H1 (cell line): Measurements from ENCODE around the gene ZNF30. TPM values are rescaled to one million over a fixed set of nuclear protein-coding genes. Genes with fewer than 3 reads are reported as not detected.

Source experiments
- CTCF ChIA-PET: fragments of 300-600 bp; sonication (Branson Sonifier 250); formaldehyde crosslinking; loops from one replicate; lab custom pipeline; 2021; ENCODE audit not compliant: partially characterized antibody; lab: Charles Lee
- POLR2A ChIA-PET: fragments of 300-600 bp; sonication (Branson Sonifier 250); formaldehyde crosslinking; loops from one replicate; lab custom pipeline; 2021; ENCODE audit warnings: inconsistent platforms; ENCODE audit not compliant: partially characterized antibody; lab: Charles Lee
- DNase-seq, 2 experiments: peaks; one replicate each; pipeline versions ENCODE4 v3.0.0 to v3.0.0-alpha.2; 2010 to 2022; ENCODE audit warnings: low spot score in 2 of 2, low read depth in 1 of 2, mixed read lengths in 1 of 2
- FAIRE-seq: peaks from 2 replicates; lab custom pipeline; 2011; peaks lifted over from hg19 to GRCh38; lab: Jason Lieb, UNC
- H2AFZ ChIP-seq: 2 replicates; pipeline ENCODE4 v1.8.1; 2012; ENCODE audit warnings: low read length, inconsistent platforms
- H2AK5ac ChIP-seq: 2 replicates; pipeline ENCODE4 v1.6.1; 2013; ENCODE audit warnings: low read depth, low read length
- H2BK120ac ChIP-seq: replicated peaks from 2 replicates; pipeline ENCODE3; 2013; ENCODE audit warnings: low read depth, low read length, inconsistent platforms
- H2BK12ac ChIP-seq: 2 replicates; pipeline ENCODE4 v1.6.1; 2013; ENCODE audit warnings: low read depth, low read length
- H2BK15ac ChIP-seq: 2 replicates; pipeline ENCODE4 v1.6.1; 2013; ENCODE audit warnings: low read length
- H2BK20ac ChIP-seq: 2 replicates; pipeline ENCODE4 v1.6.1; 2013; ENCODE audit warnings: low read length
- H2BK5ac ChIP-seq: 2 replicates; pipeline ENCODE4 v1.6.1; 2013; ENCODE audit warnings: low read depth, low read length
- H3K14ac ChIP-seq: 2 replicates; pipeline ENCODE4 v1.6.1; 2013; ENCODE audit warnings: inconsistent platforms; ENCODE audit not compliant: insufficient read length
- H3K18ac ChIP-seq: 2 replicates; pipeline ENCODE4 v1.6.1; 2013; ENCODE audit warnings: low read length; ENCODE audit errors: extremely low read depth
- H3K23ac ChIP-seq: 2 replicates; pipeline ENCODE4 v1.6.1; 2013; ENCODE audit warnings: inconsistent platforms; ENCODE audit not compliant: insufficient read length
- H3K23me2 ChIP-seq: 2 replicates; pipeline ENCODE4 v1.6.1; 2013; ENCODE audit warnings: low read depth, low read length
- H3K27ac ChIP-seq: 2 replicates; pipeline ENCODE4 v1.6.1; 2011; ENCODE audit warnings: low read depth, low read length, inconsistent platforms
- H3K27me3 ChIP-seq, 4 experiments: replicated peaks in 1 of 4; 1 replicate in 1 of 4; 2 replicates in 3 of 4; pipeline versions ENCODE4 v1.6.1 to v1.8.1; 2011 to 2013; ENCODE audit warnings: low read length in 3 of 4, mild to moderate bottlenecking in 3 of 4, inconsistent platforms in 2 of 4, mixed read lengths in 2 of 4, moderate library complexity in 1 of 4; ENCODE audit not compliant: control insufficient read depth in 3 of 4, insufficient read depth in 3 of 4; ENCODE audit errors: extremely low read depth in 1 of 4
- H3K36me3 ChIP-seq, 4 experiments: 2 replicates each; pipeline versions ENCODE4 v1.6.1 to v1.8.1; 2011 to 2013; ENCODE audit warnings: mild to moderate bottlenecking in 4 of 4, low read length in 3 of 4, moderate library complexity in 2 of 4, control low read depth in 1 of 4, inconsistent platforms in 1 of 4; ENCODE audit not compliant: insufficient read depth in 4 of 4, control insufficient read depth in 2 of 4
- H3K4ac ChIP-seq: replicated peaks from 2 replicates; pipeline ENCODE3; 2013; ENCODE audit warnings: low read length, low read depth, mixed read lengths, inconsistent platforms; ENCODE audit not compliant: insufficient read length
- H3K4me1 ChIP-seq, 4 experiments: replicated peaks in 1 of 4; 1 replicate in 1 of 4; 2 replicates in 3 of 4; pipeline versions ENCODE4 v1.6.1 to v1.8.1; 2011 to 2013; ENCODE audit warnings: low read length in 3 of 4, inconsistent platforms in 2 of 4, mixed read lengths in 1 of 4; ENCODE audit not compliant: insufficient read depth in 4 of 4, control insufficient read depth in 3 of 4
- H3K4me2 ChIP-seq, 2 experiments: 2 replicates each; pipeline versions ENCODE4 v1.6.1 to v1.8.1; 2011 to 2013; ENCODE audit warnings: low read depth in 2 of 2, low read length in 2 of 2, control low read depth in 1 of 2, inconsistent platforms in 1 of 2, mild to moderate bottlenecking in 1 of 2; ENCODE audit not compliant: insufficient read depth in 1 of 2
- H3K4me3 ChIP-seq, 4 experiments: fragments of 200-600, 300-600 bp in 1 of 4; sonication (generic), shearing (Covaris generic), sonication (Bioruptor Twin) in 1 of 4; 2 replicates each; pipeline versions ENCODE4 v1.5.1 to v1.8.1; 2011 to 2016; ENCODE audit warnings: low read length in 4 of 4, low read depth in 3 of 4, control low read depth in 2 of 4, inconsistent platforms in 2 of 4, mild to moderate bottlenecking in 2 of 4, mixed read lengths in 1 of 4, moderate library complexity in 1 of 4; ENCODE audit not compliant: insufficient read depth in 2 of 4; ENCODE audit errors: extremely low read depth in 1 of 4
- H3K56ac ChIP-seq: replicated peaks from 2 replicates; pipeline ENCODE3; 2013; ENCODE audit warnings: low read depth, mild to moderate bottlenecking, mixed read lengths, low read length, inconsistent platforms; ENCODE audit not compliant: insufficient read length
- H3K79me1 ChIP-seq: 2 replicates; pipeline ENCODE4 v1.6.1; 2013; ENCODE audit warnings: low read depth, low read length, control low read depth
- H3K79me2 ChIP-seq, 2 experiments: 2 replicates each; pipeline versions ENCODE4 v1.6.1 to v1.8.1; 2012 to 2013; ENCODE audit warnings: low read length in 2 of 2, mild to moderate bottlenecking in 2 of 2, inconsistent platforms in 1 of 2; ENCODE audit not compliant: insufficient read depth in 2 of 2, control insufficient read depth in 1 of 2
- H3K9ac ChIP-seq, 4 experiments: replicated peaks in 1 of 4; 1 replicate in 1 of 4; 2 replicates in 3 of 4; pipeline versions ENCODE4 v1.6.1 to v1.8.1; 2011 to 2013; ENCODE audit warnings: low read depth in 3 of 4, low read length in 3 of 4, control low read depth in 2 of 4, mild to moderate bottlenecking in 2 of 4, moderate library complexity in 2 of 4, inconsistent platforms in 1 of 4; ENCODE audit errors: extremely low read depth in 1 of 4
- H3K9me3 ChIP-seq, 2 experiments: 2 replicates each; pipeline versions ENCODE4 v1.6.1 to v1.8.1; 2012 to 2013; ENCODE audit warnings: mild to moderate bottlenecking in 2 of 2, moderate library complexity in 2 of 2, control low read depth in 1 of 2, inconsistent platforms in 1 of 2, low read depth in 1 of 2, low read length in 1 of 2, mixed read lengths in 1 of 2; ENCODE audit not compliant: insufficient read depth in 2 of 2
- H4K20me1 ChIP-seq, 2 experiments: replicated peaks in 1 of 2; 2 replicates each; pipeline versions ENCODE3 to v1.8.1; 2011 to 2013; ENCODE audit warnings: inconsistent platforms in 2 of 2, low read length in 2 of 2, mild to moderate bottlenecking in 1 of 2; ENCODE audit not compliant: insufficient read depth in 2 of 2, control insufficient read depth in 1 of 2
- H4K5ac ChIP-seq: 2 replicates; pipeline ENCODE4 v1.6.1; 2013; ENCODE audit warnings: low read length, low read depth, mixed read lengths, inconsistent platforms; ENCODE audit not compliant: insufficient read length
- H4K8ac ChIP-seq: 2 replicates; pipeline ENCODE4 v1.8.0; 2013; ENCODE audit warnings: mild to moderate bottlenecking, moderate library complexity, low read length, inconsistent platforms; ENCODE audit not compliant: insufficient read depth; ENCODE audit errors: extremely low read depth
- H4K91ac ChIP-seq: replicated peaks from 2 replicates; pipeline ENCODE3; 2013; ENCODE audit warnings: low read length, mixed read lengths, inconsistent platforms; ENCODE audit not compliant: insufficient read length
- BACH1 ChIP-seq: IDR thresholded peaks from 2 replicates; pipeline ENCODE4 v1.6.1; 2012; ENCODE audit warnings: low read length, improper control_type of control experiment
- CBX5 ChIP-seq: fragments of 300-800, 300-1000 bp; sonication (generic); IDR thresholded peaks from 2 replicates; pipeline ENCODE4 v1.7.1; 2016; ENCODE audit warnings: antibody characterized with exemption, low read length, low read depth
- CEBPB ChIP-seq: IDR thresholded peaks from 2 replicates; pipeline ENCODE4 v1.6.1; 2012; ENCODE audit warnings: low read depth, low read length
- CHD1 ChIP-seq: IDR thresholded peaks from 2 replicates; pipeline ENCODE4 v1.6.1; 2012; ENCODE audit warnings: low read depth, low read length, improper control_type of control experiment
- CHD2 ChIP-seq: IDR thresholded peaks from 2 replicates; pipeline ENCODE4 v1.6.1; 2012; ENCODE audit warnings: low read length, improper control_type of control experiment
- CREB1 ChIP-seq: IDR thresholded peaks from 2 replicates; pipeline ENCODE4 v1.6.1; 2012; ENCODE audit warnings: inconsistent platforms
- EZH2 ChIP-seq: fragments of 200-600 bp; sonication (generic); IDR thresholded peaks from 2 replicates; pipeline ENCODE4 v1.7.1; 2012; ENCODE audit warnings: low read depth, mild to moderate bottlenecking, moderate library complexity, low read length, inconsistent platforms; ENCODE audit not compliant: severe bottlenecking
- HDAC2 ChIP-seq, 2 experiments: fragments of 300-600 bp in 1 of 2; sonication (generic) in 1 of 2; IDR thresholded peaks; 2 replicates each; pipeline ENCODE4 v1.6.1; 2011 to 2012; ENCODE audit warnings: low read depth in 2 of 2, low read length in 2 of 2, mild to moderate bottlenecking in 2 of 2, moderate library complexity in 2 of 2, borderline replicate concordance in 1 of 2, inconsistent platforms in 1 of 2
- HDAC6 ChIP-seq: IDR thresholded peaks from one replicate; pipeline ENCODE4 v1.7.1; 2012; ENCODE audit warnings: low read depth, mild to moderate bottlenecking, inconsistent platforms, low read length, moderate library complexity
- MAFK ChIP-seq: IDR thresholded peaks from 2 replicates; pipeline ENCODE4 v1.6.1; 2012; ENCODE audit warnings: low read depth, mild to moderate bottlenecking, improper control_type of control experiment, low read length
- PHF8 ChIP-seq: fragments of 200-600 bp; sonication (generic); conservative IDR thresholded peaks from 2 replicates; pipeline ENCODE4 v1.7.1; 2012; ENCODE audit warnings: low read depth, mild to moderate bottlenecking, inconsistent platforms, low read length, moderate library complexity
- SIX5 ChIP-seq: IDR thresholded peaks from 2 replicates; pipeline ENCODE4 v1.6.1; 2011; ENCODE audit warnings: mild to moderate bottlenecking, low read depth, low read length
- USF2 ChIP-seq: IDR thresholded peaks from 2 replicates; pipeline ENCODE4 v1.6.1; 2011; ENCODE audit warnings: low read length, improper control_type of control experiment
- WGBS, 2 experiments: shearing (Covaris generic) in 1 of 2; methylation state at CpG; one replicate each; pipeline versions ENCODE4 v1.1.6 to v1.1.7; 2013 to 2015; ENCODE audit warnings: low lambda C conversion rate in 2 of 2, mixed read lengths in 2 of 2, inconsistent platforms in 1 of 2, low coverage in 1 of 2, missing lambda C conversion rate in 1 of 2; ENCODE audit not compliant: insufficient replicate concordance in 2 of 2, insufficient coverage in 1 of 2, insufficient read length in 1 of 2; ENCODE audit errors: extremely low coverage in 1 of 2, missing lambda C conversion rate in 1 of 2; 5-methylcytosine and 5-hydroxymethylcytosine counted together
- polyA plus RNA-seq, 7 experiments: library from polyadenylated mRNA; depleted of rRNA in 3 of 7; stranded (reverse) in 5 of 7; unstranded in 2 of 7; fragments of >200 nt in 5 of 7; fragments of 200-250 nt in 2 of 7; gene quantifications; 1 replicate in 5 of 7; 2 replicates in 1 of 7; 4 replicates in 1 of 7; pipeline versions ENCODE4 v1.2.1 to v1.2.3, GENCODE V29; 2011 to 2013; ENCODE audit warnings: missing spikeins in 2 of 7, mixed read lengths in 2 of 7
- total RNA-seq: library from RNA; stranded (reverse); fragmentation: NEBNext Ultra II Directional; extraction: Animal tissue kit (Norgen Biotek cat#: 25700); gene quantifications from 2 replicates; pipeline ENCODE4 v1.2.1, GENCODE V29; 2021

ZNF30 gene
- total and polyA plus RNA-seq, 2 of the 8 experiments (the other 6 are each of a cell fraction or from before 2014, with no cell fraction given) = 2.0 to 4.7 TPM

GRCh38 chr19:34964598-34964997, 37.9 kb downstream of the ZNF30 start:
- Histone ChIP-seq H4K5ac (no peak overlapping the region), H2BK15ac (no peak overlapping the region), H2BK120ac (no peak overlapping the region), H2BK5ac (no peak overlapping the region), H4K20me1 (peaks cover 0 to 3% of the 10 kb centered on the region in 2 experiments), H2AFZ (no peak overlapping the region), H3K14ac (no peak overlapping the region), H3K18ac (no peak overlapping the region), H2BK20ac (no peak overlapping the region), H3K36me3 (peaks cover 0 to 5% (median 2%) of the 10 kb centered on the region in 4 experiments; a peak in 4 of 8 replicates), H3K4me1 (peaks cover 0 to 13% (median 5%) of the 10 kb centered on the region in 4 experiments; a peak in 3 of 7 replicates), H2AK5ac (no peak overlapping the region), H3K4me3 (peak overlapping the region in 3 of 4 experiments; percentile 70 to 96 (median 70); a peak in 6 of 8 replicates), H2BK12ac (no peak overlapping the region), H3K79me1 (peaks cover 8% of the 10 kb centered on the region), H3K4ac (no peak overlapping the region), H3K9me3 (peaks cover 11 to 20% of the 10 kb centered on the region in 2 experiments), H3K9ac (no peak overlapping the region), H3K4me2 (peak overlapping the region; percentile 79; a peak in 3 of 4 replicates), H3K79me2 (peaks cover 0 to 16% of the 10 kb centered on the region in 2 experiments; a peak in 2 of 4 replicates), H3K23me2 (peaks cover 5% of the 10 kb centered on the region; the same call in 1 of the 2 replicates), H3K23ac (no peak overlapping the region), H3K56ac (no peak overlapping the region), H4K8ac (no peak overlapping the region), H3K27me3 (peaks cover 0 to 11% (median 5%) of the 10 kb centered on the region in 4 experiments; a peak in 4 of 7 replicates), H4K91ac (no peak overlapping the region), H3K27ac (no peak overlapping the region)
- FAIRE-seq (no peak), DNase-seq (no peak)
- ChIA-PET CTCF (interaction anchor here (1.2 kb wide), 1 partner anchor 125 kb away, joined by 6 read pairs; no protein-coding TSS in a partner anchor), POLR2A (interaction anchor here (1.3 to 1.8 kb wide), 2 partner anchors 41 to 65 kb away, joined by 3 to 4 read pairs; no protein-coding TSS in a partner anchor)
- WGBS, 2 experiments = 52% methylated on average over 6 of the region's 6 CpGs; no CpG with 5 or more reads in 1 of the 2 experiments
- TF ChIP-seq HDAC2 (IDR thresholded peaks at IDR 0.05; ENCODE audit: borderline replicate concordance in 1 of 2, low read depth in 2 of 2, low read length in 2 of 2) = no peak
- no peak for TF ChIP-seq SIX5
- TF ChIP-seq HDAC6 = no peak
- no peak for TF ChIP-seq USF2
- TF ChIP-seq EZH2 = no peak
- TF ChIP-seq CREB1 = no peak
- TF ChIP-seq BACH1 = no peak
- TF ChIP-seq MAFK = no peak
- TF ChIP-seq CHD1 = no peak
- no peak for TF ChIP-seq CBX5
- no peak for TF ChIP-seq PHF8
- no peak for TF ChIP-seq CHD2
- TF ChIP-seq CEBPB = no peak
